GM21423 (cell line): ENCODE results near the gene TEX22.

Experiments used
- ATAC-seq: cut with Tn5 transposase; IDR thresholded peaks from one replicate; pipeline ENCODE4 v1.9.1; 2021; ENCODE audit warnings: mild to moderate bottlenecking, moderate library complexity; ENCODE audit not compliant: unreplicated experiment

The TEX22 gene

DNA sequence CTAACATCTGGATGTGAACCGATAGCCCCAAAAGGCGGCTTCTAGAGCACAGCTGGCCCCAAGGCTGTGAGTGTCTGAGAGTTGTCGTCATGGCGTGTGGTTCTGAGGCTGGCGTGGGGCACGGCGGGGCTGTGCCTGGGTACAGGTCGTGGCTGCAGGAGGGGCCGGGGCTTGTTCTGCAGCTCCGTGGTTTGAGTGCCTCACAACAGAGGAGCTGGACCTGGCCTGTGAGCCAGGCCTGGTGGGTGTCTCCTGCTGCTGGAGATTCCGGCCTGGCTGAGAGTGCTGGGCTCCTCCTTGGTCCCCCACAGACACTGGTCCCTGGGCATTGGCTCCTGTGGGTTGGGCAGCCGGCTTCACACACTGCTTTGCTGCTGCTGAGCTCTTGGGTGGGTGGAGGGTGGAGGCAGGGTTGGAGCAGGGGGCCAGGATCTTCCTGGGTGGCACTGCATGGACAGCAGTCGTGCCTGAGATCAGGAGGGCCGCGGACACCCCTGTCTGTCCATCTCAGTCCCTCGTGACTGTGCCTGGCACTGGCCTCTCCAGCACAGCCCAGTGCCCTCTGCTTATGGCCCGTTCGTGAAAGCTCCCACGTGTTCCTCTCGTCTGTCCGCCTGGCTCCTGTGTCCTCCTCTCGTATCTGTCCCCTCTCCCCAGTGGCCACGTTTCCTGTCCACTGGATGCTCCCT lies 31.8 kb upstream of the TEX22 start:
- no peak for ATAC-seq

GRCh38 chr14:105367116-105368031 lies 31.0 kb upstream of the TEX22 start:
- ATAC-seq: no peak

- no peak for ATAC-seq
These were observed 30.3 kb upstream of the TEX22 start for GRCh38 chr14:105368032-105368417.

- ATAC-seq: no peak
These were observed 29.9 kb upstream of the TEX22 start for GRCh38 chr14:105368426-105368825.

- ATAC-seq: no peak
These were observed 29.3 kb upstream of the TEX22 start for GRCh38 chr14:105368910-105369652.

- ATAC-seq: no peak
These were observed 28.7 kb upstream of the TEX22 start for GRCh38 chr14:105369653-105370040.

- no peak for ATAC-seq
These were observed 23.9 kb upstream of the TEX22 start for GRCh38 chr14:105374389-105374788.

DNA sequence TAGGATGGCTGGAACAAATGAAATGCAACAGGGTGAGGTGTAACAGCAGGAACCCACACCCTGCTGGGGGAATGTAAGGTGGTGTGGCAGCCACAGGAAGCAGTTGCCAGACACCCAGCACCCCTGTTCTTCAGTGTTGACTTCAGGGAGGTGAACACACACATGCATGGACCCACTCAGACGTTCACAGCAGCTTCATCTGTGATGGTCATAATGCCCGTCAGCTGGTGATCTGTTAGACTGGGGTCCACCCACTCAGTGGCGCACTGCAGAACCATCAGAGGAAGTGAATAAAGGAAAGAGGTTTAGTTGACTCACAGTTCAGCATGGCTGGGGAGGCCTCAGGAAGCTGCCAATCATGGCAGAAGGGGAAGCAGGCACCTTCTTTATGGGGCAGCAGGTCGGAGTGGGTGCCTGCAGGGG lies 22.7 kb upstream of the TEX22 start:
- no peak for ATAC-seq

DNA sequence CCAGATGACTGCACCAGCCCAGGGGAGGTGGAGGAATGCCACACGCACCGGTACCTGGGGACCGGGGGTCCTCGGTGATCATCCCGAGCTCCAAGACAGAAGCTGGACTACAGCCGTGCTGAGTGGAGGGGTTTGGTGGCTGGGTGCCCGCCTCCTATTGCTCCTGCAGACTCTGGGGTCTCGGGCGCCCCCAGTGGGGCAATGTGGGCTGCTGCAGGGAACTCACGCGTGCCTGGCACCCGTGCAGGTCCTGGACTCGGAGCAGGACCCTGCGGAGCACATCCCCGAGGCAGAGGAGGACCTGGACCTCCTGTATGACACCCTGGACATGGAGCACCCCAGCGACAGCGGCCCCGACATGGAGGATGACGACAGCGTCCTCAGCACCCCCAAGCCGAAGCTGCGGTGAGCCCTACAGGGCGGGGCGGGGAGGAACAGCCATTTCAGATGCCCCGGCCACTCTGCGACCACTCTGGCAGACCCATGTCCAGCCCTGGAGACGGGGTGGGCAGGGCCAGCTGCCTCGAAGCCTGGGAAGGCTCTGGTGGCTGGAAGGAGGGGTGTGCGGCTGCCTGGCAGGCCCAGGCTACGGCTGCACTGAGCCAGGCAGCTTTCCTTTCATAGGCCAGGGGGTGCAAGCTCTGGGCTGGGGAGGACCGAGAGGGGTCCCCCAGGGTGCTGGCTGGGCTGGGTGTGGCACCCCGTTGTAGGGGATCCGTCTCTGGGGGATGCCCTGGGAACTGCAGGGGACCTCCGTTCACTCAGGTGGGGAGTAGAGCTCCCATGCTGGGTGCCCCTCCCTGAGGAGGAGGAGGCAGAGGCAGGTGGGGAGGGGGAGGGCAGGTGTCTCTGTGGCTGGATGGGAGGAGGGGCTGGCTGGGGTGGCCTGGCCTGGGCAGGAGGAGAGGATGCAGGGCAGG lies 21.6 kb upstream of the TEX22 start:
- ATAC-seq: no peak

DNA sequence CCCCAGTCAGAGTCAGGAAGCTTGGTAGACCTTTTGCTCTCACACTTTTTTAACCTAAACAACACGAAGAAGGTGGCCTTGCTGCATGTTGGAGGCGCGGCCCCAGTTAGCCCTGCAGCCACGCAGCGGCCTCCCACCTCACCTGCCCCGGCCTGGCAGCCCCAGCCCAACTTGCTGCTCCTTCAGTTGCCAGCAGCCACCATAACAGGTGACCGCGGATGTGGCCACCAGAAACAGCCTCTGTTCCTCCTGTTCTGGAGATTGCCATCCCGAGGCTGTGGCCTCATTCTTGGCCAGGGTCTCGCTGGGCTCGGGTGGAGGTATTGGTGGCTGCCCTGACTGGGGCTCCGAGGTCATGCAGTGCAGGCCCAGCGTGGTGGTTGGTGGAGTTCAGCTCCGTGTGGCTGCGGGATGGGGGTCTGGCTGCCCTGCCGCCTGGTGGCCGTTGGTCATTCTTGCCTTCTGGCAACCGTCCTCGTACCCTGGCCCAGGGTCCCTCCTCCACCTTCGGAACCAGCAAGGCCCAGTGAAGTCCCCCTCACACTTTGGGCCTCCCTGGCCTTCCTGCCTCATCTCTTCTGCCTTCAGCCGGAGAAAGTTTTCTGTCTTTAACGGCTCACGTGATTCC lies 20.7 kb upstream of the TEX22 start:
- no peak for ATAC-seq

- ATAC-seq: no peak
These were observed 20.1 kb upstream of the TEX22 start for GRCh38 chr14:105378199-105378598.

GRCh38 chr14:105378873-105379685 lies 19.3 kb upstream of the TEX22 start:
- no peak for ATAC-seq

DNA sequence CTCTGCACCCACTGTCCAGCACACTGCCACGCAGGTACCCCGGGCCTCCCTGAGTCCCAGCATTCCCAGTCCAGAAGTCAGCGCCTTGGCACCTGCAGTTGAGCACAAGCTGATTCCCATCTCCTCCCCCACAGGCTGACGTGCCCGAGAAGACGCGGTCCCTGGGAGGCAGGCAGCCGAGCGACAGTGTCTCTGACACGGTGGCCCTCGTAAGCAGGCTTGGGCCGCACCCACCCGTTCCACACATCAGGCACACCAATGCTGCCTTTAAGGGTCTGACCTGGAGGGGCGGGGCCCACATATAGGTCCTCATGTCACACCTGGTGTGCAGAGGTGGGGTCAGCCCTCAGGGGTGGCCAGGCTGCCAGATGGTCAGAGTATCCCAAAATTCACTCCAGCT lies 18.4 kb upstream of the TEX22 start:
- ATAC-seq: no peak

- no peak for ATAC-seq
These were observed 17.6 kb upstream of the TEX22 start for GRCh38 chr14:105380756-105381155.

GRCh38 chr14:105381446-105382342 lies 16.6 kb upstream of the TEX22 start:
- no peak for ATAC-seq

GRCh38 chr14:105382343-105383082 lies 15.8 kb upstream of the TEX22 start:
- ATAC-seq: no peak

DNA sequence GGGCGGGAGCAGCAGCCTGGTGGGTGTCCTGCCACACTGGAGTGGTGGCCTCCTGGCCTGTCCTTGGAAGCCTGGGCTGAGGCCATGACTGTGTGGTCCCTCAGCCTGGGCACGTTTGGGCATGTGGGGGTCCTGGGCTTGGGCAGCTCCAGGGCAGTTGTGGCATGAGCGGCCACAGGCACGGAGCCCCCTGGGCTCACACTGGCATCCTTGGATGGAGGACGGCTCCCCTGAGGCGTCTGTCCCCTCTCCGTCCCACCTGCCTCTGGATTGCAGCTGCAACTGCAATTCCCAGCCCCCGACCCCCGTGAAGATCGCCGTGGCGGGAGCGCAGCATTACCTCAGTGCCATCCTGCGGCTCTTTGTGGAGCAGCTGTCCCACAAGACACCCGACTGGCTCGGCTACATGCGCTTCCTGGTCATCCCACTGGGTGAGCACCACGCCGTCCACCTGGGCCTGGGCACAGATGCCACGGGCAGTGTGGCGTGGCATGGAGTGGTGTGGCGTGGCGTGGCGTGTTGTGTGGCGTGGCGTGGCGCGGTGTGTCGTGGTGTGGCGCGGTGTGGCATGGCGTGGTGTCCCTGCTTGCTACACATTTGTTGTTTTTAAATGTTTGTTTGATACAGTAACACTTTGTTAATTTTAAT lies 15.1 kb upstream of the TEX22 start:
- no peak for ATAC-seq
